ENCODE measurements around the gene TEX51. TPM values are rescaled to one million over a fixed set of nuclear protein-coding genes. Genes with fewer than 3 reads are reported as not detected.

TEX51 gene
- total and polyA plus RNA-seq, 8 donors: not detected

GRCh38 chr2:126893153-126893552 is 5.5 kb upstream of the TEX51 start:
- ATAC-seq: no peak
- TF ChIP-seq CTCF (IDR thresholded peaks at IDR 0.05): no peak
- no peak for DNase-seq

GRCh38 chr2:126893606-126894005 is 5.1 kb upstream of the TEX51 start:
- FAIRE-seq: no peak
- DNase-seq: no peak
- ATAC-seq: no peak

More at GRCh38 chr2:126893153-126893552, 5.5 kb upstream of the TEX51 start:
- intact Hi-C loops (cut with DNase I): no loop called here
- 80 to 85% methylated on average over 4 of the region's 4 CpGs for WGBS, 2 donors
- Histone ChIP-seq H3K27me3 (no peaks in the 10 kb centered on the region), H3K27ac (no peak overlapping the region), H3K9me3 (no peaks in the 10 kb centered on the region), H3K4me1 (no peaks in the 10 kb centered on the region), H3K36me3 (no peaks in the 10 kb centered on the region), H3K4me3 (no peak overlapping the region)
- FAIRE-seq: no peak

GRCh38 chr2:126894082-126894481 is 4.6 kb upstream of the TEX51 start:
- TF ChIP-seq CTCF (IDR thresholded peaks at IDR 0.05): no peak
- no peak overlapping the region for H3K4me3 ChIP-seq
- ATAC-seq: no peak
- no peaks in the 10 kb centered on the region for H3K4me1 ChIP-seq
- no peak overlapping the region for H3K27ac ChIP-seq
- no peaks in the 10 kb centered on the region for H3K27me3 ChIP-seq
- FAIRE-seq: no peak
- 71 to 86% methylated on average over 1 of the region's 1 CpG for WGBS, 2 donors
- H3K9me3 ChIP-seq: no peaks in the 10 kb centered on the region
- intact Hi-C loops (cut with DNase I): no loop called here
- no peaks in the 10 kb centered on the region for H3K36me3 ChIP-seq
- DNase-seq: no peak

More at GRCh38 chr2:126893606-126894005, 5.1 kb upstream of the TEX51 start:
- Histone ChIP-seq H3K27ac (no peak overlapping the region), H3K4me3 (no peak overlapping the region), H3K9me3 (no peaks in the 10 kb centered on the region), H3K27me3 (no peaks in the 10 kb centered on the region), H3K36me3 (no peaks in the 10 kb centered on the region), H3K4me1 (no peaks in the 10 kb centered on the region)
- no peak for TF ChIP-seq CTCF (IDR thresholded peaks at IDR 0.05)
- intact Hi-C loops (cut with DNase I): no loop called here

GRCh38 chr2:126894585-126895182 is 4.0 kb upstream of the TEX51 start:
- H3K27ac ChIP-seq: no peak overlapping the region
- DNase-seq: no peak
- no peaks in the 10 kb centered on the region for H3K4me1 ChIP-seq
- H3K4me3 ChIP-seq: no peak overlapping the region
- H3K9me3 ChIP-seq: no peaks in the 10 kb centered on the region
- no peak for TF ChIP-seq CTCF (IDR thresholded peaks at IDR 0.05)
- H3K36me3 ChIP-seq: no peaks in the 10 kb centered on the region
- 71 to 83% methylated on average over 9 of the region's 9 CpGs for WGBS, 2 donors
- intact Hi-C loops (cut with DNase I): no loop called here
- H3K27me3 ChIP-seq: no peaks in the 10 kb centered on the region
- no peak for FAIRE-seq
- no peak for ATAC-seq

GRCh38 chr2:126895336-126895735 is 3.4 kb upstream of the TEX51 start:
- Histone ChIP-seq H3K27me3 (no peaks in the 10 kb centered on the region), H3K27ac (no peak overlapping the region), H3K36me3 (no peaks in the 10 kb centered on the region), H3K4me3 (no peak overlapping the region), H3K9me3 (no peaks in the 10 kb centered on the region), H3K4me1 (no peaks in the 10 kb centered on the region)
- TF ChIP-seq CTCF (IDR thresholded peaks at IDR 0.05): no peak
- intact Hi-C loops (cut with DNase I): no loop called here
- FAIRE-seq (no peak), ATAC-seq (no peak), DNase-seq (no peak)
- WGBS, 2 donors: 41 to 49% methylated on average over 4 of the region's 4 CpGs

Measured in pancreas (tissue), 10 donors.